ENCODE data around the gene LMOD3.

The LMOD3 gene

DNA sequence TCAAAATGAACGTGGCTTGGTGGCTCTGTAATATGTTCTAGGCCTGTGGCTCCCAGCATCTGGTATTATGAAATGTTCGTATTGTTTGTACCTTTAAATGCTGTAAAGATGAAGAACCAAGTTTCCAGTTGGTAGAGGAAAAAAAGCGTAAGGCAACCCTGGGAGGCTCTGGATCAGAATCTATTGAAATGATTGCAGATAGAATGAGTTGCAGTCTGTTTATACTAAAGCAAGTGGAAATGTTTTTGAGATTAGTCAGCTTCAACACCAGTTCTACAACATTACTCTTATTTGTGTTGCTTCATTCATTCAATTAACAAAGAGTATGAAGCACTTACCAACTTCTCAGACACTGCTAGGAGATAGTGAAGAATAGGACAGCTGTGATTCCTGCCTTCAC is 32.4 kb downstream of the LMOD3 start:
- no peak for DNase-seq

DNA sequence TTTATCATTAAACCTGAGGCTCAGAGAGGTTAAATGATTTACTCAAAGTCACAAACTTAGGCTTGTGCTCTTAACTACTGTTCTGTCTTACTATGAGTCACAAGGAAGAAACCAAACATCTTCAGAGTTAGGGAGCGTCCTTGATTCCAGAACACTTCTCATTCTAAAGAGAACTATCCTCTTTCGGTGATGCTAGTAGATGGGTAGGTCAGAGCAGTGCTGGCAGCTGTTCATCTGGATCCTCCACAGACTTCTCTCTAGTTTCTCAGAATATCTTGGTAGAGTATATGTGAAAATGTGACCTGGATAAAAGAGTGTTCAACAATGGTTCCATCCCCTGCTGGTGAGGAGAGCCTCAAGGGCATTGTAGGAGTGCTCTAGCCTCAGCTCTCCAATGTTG is 34.3 kb downstream of the LMOD3 start:
- no peak for DNase-seq

DNA sequence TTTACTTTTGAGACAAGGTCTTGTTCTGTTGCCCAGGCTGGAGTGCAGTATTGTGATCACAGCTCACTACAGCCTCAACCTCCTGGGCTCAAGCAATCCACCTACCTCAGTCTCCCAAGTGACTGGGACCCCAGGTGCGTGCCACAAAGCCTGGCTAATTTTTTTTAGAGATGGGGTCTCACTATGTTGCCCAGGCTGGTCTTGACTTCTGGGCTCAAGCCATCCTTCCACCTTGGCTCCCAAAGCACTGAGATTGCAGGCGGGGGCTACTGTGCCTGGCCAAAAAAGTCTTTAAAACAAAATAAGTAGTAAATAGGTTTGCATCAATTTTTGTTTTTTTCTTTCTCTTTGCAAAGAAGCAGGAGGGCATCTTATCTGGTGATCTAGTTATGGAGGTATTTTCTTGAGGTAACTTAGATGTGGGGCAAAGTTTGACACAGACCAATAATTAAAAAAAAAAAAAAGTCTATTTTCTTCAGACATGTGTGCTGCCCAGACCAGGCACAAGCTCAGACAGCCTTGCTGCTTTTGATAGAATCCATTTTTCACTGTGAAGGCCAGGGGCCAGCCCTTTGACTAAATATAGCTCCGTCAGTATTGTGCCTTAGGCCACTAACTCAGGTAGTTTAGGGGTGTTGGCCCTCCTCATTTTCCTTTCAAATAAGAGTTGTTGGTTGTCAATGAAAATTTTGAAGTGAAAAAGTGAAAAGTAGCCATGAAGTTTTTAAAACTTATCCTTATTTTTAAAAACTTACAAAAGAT is 35.2 kb downstream of the LMOD3 start:
- no peak for DNase-seq

DNA sequence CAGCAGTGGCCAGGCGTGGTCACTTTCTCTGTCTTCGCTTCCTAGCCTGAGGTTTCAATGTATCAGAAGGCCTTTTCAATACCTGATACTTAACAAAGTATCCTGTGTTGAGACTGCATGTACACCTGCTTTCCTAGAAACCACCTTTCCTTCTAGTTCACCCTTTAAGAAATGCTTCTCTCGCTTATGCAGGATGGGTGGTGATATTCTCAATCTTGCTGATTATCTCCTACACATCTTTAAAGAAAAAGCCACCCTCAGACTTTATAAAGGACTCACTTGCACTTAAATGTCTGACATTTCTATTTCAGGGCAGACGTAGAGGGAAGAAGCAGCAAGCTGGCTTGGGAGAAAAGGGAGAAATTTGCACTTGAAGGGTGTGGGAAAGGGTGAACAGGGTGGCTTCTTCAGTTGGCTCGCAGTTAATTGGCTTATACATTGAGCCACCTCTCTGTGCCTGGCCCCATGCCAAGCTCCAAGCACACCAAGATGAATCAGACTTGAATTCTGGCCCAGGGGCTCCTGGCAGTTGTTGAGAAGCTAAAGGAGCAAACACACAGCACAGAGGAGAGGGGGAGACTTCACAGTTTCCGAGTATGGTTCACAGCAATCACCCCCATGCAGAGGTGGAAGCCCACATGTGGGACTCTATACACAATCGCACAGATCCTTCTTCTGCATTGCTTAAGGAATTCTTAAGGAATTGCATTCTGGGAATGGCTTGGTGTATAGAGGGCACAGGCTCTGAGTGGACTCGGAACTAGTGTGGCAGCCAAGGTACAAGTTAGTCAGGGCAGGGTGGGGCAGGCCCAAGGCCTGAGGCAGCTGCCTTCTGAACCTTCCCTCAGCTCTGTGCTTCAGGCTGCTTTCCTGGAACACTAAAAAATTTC is 36.3 kb downstream of the LMOD3 start:
- peak; percentile 27 for DNase-seq

DNA sequence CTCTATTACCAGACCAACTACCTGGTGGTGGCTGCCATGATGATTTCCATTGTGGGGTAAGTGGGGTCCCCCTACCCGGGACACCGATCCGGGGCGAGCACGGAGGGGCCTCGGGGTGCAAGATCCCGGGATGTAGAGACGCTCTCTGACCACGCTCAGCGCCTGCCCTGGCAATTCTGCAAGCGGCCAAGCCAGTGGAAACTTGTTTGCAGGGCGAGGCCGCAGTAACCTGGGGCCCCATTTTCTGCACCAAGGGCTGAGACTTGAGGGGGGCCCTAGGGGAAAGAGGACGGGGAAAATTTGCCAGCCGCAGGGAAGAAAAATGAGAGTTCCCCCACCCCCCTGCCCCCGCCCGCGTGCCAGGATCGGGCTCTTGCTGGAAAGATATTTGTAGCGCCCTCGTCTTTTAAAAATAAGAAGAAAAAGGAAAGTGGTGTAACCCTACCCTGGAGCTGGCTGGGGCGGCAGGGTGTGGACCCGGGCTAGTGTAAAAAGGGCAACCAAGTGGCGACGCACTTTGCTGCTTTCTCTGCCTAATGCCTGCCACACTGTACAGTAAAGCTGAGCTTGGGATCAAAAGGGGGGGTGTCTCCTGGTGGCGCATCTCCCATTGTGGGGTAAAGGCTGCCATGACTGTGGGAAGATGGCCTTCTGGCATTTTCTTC is 37.1 kb downstream of the LMOD3 start:
- DNase-seq = no peak

DNA sequence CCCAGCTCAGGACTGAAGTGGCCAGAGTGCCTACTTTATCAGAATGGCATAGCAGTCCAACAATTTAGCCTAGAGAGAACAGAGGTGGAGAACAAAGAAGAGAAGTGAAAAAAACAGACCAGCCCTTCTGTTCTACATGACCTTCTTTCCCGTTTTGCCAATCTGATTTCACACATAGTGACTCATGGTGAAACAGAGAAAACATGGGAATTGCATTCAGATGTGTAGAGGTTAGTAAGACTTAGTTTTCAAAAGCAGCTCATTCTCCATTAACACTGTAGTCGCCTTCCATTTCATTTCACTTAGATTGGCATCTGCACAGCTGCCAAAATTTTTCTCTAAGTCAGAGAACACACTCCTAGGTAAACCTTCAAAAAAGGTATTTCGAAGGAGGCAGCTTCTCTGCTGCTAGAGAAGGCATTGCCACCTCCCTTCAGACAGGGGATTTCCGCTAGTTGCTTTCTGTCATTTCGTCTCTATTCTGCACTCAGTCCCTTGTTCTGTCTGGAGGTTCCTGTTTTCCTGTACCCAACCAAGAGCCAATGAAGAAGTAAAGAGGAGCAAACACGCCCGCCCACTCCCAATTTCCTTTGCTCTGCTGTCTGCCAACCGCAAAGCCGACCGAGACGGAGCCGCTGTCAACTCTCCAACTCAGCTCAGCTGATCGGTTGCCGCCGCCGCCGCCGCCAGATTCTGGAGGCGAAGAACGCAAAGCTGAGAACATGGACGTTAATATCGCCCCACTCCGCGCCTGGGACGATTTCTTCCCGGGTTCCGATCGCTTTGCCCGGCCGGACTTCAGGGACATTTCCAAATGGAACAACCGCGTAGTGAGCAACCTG is 37.8 kb downstream of the LMOD3 start, which contains the start of gene ARL6IP5:
TSS of gene ARL6IP5 (plus strand) at position 612 of the 842 bp plus-strand sequence. CDS start at position 723, 111 bp downstream.
- DNase-seq = peak; percentile 75

DNA sequence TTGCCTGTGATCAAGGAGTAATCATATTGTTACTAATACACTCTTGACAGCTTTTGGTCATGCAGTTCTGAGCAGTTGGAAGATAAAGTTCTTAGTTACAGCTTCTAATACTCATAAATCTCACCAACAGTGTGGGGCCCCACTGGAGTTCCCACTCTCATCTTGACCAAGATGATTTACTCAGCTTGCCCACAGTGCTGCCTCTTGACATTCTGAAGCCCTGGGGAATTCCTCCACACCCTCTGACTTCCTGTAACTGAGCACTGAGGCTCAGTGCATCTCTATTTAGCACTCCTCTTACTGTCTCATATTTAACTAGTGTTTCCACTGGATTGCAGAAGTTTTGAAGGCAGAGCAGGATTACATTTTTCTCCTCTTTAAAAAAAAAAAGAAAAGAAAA is 39.6 kb downstream of the LMOD3 start:
- DNase-seq = no peak

DNA sequence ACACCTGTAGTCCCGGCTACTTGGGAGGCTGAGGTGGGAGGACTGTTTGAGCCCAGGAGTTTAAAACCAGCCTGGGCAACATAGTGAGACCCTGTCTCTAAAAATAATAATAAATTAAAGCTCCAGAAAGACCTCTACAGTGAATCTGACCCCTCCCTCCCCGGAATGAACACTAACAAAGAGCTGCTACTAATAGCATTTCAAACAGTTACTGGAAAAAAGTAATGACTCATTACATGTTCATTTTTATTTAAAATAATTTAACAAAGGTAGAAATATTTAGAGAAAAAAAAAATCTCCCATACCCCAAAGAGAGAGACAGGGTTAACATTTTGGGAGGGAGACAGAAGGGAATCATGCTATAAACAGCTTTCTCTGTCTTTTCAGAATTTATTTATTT is 40.0 kb downstream of the LMOD3 start:
- DNase-seq = no peak

DNA sequence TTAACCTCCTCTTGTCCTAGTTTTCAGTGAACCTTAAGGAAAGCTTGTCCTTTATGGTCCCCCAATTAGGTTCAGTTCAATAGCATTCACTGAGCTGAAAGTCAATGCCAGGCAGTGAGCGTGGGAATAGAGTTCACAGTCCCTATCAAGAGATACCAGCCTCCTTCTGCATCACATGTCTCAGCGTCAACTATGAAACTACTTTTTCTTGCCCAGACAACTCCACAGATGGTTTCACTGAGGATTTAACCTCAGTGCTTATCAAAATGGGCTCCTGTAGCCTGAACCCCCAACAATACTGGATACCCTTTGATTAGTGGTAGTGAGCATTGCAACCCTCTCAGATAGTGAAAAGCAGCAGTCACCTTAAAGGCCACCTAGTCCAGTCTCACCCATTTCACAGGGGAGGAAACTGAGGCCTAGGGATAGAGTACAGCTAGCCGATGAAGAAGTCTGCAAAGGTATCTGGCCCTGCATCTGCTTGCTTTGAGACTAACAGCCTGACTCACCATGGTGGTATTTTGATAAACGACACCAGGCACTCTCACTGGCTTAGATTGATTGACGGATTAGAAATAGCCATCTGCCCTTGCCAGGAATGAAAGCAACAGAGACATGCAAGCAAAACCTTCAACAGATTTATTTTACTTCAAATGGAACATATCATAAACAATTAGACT is 40.7 kb downstream of the LMOD3 start:
- DNase-seq = no peak

DNA sequence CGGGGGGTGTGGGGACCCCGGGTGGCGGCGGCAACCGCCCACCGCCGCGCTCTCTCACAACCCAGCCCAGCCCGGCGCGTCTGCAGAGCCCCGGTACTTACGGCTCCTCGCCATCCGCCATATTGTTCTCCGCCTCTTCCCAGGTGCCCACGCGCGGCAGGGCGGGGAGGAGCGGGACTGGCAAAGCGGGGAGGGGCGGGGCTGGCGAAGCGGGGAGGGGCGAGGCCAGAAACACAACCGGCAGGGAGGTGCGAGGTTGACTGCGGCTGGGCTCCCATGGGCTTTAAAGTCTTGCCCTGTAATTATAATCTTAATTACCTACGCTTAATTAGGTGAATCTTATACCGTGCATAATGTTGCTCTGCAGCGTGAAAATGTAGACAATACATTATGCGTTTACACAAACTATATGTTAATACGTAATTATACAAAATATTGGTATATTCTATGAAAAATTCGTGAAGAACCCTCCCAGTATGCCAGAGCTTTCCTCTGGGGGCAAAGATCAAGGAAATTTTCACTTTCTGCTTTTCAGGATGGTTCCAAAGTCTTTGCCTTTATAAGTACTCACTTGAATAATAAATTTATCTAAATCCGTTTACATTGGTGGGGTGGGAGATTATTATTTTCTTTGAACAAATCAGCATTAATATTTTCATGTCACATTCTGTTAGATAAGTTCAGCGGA is 42.0 kb downstream of the LMOD3 start, which contains the start of gene UBA3:
TSS of gene UBA3 (minus strand) at position 133 of the 688 bp plus-strand sequence. CDS start at position 121, 12 bp downstream.
- peak; percentile 70 for DNase-seq

DNA sequence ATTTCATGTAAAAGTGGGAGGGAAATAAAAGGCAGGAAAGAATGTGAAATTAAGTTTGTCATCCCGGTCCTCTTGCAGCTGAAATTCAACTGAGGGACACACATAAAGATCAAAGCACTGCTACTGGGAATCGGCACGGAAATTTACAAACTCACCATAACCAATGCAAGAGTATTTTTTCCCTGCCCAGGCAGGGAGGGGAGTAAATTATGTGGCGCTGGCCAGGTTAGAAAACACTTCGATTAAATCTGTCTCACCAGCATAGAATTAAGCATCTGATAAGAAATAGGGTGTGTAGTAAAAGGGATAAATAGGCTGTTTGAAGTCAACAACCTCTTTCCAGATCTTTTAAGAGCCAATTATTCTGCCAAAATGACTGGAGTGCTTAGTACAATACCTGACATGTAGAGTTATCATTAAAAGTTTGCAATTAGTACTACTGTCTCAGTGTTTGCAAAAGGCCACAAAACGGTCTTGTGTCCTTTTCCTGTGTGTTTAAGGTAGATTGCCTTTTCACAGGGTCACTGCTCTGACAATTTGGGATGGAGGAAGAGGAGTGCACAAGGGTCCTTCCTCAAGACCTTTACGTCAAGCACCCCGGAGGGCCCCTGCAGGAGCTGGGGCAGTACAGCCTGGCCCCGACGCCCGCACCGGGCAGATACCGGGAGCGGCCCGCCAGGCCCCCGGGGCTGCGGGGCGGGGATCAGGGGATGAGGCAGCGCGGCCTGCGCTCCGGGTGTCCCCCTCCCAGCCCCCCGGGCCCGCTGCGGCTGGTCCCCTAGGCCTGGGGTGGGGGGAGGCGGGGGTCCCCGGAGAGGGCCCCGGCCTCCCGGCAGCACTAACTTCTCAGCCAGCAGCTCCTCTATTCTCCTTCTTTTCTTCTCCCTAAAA is 42.9 kb downstream of the LMOD3 start:
- no peak for DNase-seq

DNA sequence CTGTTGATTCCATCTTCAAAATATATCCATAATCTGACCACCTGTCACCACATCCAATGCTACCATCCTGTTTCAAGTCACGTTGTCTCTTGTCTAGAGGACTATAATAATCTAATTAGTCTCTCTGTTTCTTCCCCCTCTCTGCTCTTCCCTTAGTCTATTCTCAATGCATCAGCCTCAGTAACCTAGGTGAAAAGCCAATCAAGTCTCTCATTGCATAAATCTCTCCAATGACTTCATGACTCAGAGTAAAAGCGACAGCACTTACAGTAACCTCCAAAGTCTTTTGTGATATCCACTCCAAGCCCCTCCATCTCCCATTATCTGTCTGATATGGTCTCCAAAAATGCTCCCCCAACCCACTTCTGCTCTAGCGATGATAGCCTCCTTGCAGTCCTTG is 49.5 kb downstream of the LMOD3 start:
- no peak for DNase-seq

DNA sequence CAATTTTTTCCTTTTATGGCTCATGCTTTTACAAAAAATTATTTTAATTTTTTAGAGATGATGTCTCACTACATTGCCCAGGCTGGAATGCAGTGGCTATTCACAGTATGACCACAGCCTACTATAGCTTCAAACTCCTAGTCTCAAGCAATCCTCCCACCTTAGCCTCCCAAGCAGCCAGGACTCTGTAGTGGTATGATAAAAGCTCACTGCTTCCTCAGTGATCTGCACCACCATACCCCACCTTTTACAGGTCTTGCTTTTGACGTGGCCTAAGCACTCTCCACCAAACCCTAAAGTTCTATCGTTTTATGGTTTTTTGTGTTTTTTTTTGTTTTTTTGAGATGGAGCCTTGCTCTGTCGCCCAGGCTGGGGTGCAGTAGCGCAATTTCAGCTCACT is 56.3 kb downstream of the LMOD3 start:
- no peak for DNase-seq

DNA sequence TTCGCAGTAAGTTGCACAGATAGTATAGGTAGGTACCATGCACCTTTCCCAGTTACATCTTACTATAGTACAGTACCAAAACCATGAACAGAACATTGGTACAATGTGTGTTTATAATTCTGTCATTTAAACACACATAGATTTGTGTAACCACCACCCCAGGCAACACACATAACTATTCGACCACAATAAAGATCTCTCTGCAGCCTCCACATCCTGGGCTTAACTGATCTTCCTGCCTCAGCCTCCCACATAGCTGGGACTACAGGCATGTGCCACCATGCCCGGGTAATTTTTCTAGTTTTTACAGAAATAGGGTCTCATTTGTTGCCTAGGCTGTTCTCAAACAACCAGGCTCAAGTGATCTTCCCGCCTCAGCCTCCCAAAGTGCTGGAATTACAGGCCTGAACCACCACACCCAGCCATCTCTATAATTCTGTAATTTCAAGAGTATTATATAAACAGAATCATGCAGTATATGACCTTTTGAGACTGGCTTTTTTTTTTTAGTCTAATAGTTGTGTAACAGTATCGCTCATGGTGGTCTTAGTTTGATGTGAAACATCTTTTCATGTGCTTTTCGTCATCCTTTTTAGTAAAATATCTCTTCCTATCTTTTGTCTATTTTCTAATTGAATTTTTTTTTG is 57.0 kb downstream of the LMOD3 start:
- DNase-seq = no peak

DNA sequence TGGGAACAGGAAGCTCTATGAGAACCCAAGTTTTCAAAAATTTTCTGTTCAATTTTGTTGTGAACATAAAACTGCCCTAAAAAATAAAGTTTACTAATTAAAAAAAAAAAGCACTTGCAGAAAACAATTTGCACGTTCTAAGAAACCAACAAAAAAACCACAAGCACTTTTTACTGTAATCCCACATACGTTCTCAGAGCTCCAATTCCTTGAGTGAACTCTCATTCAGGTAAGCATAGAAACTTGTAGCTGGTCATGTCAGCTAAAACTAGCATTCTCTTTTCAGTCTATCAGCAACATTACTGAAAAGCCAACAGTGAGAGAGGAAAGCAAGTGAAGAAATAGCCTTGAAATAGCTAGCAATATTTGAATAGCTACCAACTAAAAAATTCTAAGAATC is 58.8 kb downstream of the LMOD3 start:
- no peak for DNase-seq

DNA sequence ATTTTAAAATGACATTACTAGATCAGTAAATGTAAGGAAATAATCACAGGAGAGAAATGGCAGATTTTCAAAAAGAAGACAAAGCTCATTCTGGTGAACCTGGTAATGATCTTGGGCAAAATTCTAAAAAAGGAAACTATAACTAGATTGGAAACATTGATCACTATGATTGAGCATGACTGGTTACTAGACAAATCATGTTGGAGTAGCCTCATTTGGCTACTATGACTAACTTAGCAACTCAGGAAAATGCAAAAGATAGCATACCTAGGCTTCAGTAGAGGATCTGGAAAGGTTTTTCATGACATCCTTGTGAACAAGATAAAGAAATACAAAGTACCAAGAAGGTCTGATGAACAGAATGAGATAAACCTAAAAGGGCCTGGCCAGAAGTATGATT is 62.7 kb downstream of the LMOD3 start:
- no peak for DNase-seq

DNA sequence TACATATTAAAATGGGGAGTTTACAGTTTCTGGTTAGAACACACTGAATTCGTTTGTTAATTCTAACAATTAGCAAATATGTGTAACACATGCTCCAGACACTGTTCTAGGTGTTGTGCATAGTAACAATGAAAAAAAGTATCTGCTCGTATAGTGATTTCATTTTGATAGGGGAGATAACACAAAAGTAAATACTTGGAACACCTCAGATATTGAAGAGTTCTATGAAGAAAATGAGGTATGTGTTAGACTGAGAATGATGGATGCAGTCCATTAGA is 63.5 kb downstream of the LMOD3 start:
- no peak for DNase-seq

DNA sequence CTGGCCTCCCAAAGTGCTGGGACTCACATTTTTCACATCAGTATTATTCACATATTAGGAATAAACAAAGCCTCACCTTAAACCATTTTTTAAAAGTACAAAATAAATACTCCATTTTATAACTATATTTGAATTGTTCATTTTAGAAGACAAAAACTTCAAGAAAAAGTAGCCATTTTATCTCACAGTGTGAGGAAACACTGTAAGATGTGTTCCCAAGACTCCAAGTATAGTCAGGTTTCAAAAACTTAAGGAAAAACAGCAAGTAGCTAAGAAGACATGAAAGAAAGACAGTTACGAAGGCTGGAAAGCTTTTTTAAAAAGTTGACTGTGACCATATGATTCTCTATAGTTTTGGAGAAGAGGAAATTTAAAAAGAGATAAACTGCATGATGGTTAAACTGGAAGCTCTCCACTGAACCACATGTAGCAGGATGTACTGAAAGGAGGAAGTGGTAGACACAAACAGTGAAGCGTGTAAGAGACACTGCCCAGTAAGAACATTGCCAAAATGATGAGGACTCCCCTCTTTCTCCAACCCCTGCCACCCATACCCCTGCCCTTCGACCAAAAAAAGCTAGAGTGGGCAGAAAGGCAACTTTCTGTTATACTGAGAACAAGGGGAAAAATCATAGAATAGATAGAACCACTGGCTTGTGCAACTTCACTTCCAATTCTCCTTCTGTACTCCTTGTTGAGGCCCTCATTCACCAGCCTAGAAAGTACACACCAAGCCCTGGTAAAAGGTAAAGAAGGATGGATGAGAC is 64.0 kb downstream of the LMOD3 start:
- no peak for DNase-seq
